ENCODE measurements around the gene SNRPA1. TPM values are rescaled to one million over a fixed set of nuclear protein-coding genes. Genes with fewer than 3 reads are reported as not detected.

Gene SNRPA1
- total and polyA plus RNA-seq, 7 experiments from 2014 or later: 59.6 to 212 (median 90.1) TPM

DNA sequence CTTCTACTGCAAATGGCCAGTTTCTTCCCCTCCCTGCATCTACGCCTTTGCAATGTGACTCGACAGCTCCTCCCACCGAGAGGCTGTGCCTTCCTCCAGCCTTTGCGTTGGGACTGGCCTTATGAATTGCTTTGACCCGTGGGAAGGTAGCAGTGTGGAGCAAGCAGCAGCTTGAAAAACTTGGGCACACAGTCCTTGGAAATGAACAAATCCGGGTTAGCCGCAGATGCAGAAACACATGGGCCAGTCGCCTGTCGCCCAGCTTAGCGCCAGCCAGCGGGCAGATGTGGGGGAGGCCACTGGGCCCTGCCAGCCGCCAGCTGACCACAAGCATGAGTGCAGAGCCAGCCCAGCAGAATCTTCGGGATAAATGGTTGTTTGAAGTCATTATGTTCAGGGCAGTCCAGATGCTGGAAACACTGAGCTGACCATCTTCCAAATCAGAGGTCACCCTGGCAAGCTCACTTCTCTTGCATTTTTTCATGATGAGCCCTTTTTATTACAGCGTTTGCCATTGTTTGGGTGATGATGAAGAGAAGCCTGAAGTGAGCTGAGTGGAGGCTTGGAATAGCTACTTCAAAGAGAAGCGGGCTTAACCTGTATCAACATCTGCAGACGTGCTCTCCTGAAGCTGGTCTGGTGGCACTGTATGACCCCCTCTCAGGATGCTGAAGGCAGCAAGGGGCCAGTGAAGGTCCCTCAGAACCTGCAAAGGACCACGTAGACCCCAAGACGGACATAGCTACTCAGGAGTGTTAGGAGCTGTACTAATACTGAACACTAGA lies 27.5 kb downstream of the SNRPA1 start:
- ATAC-seq (no peak), DNase-seq (no peak)
- Mint-ChIP-seq H3K9me3 (no peaks in the 10 kb centered on the region), H3K4me1 (peaks cover 0 to 10% (median 0%) of the 10 kb centered on the region in 7 donors), H3K36me3 (peaks cover 0 to 21% (median 7%) of the 10 kb centered on the region in 5 donors), H3K27ac (peak overlapping the region in 1 of 9 donors; percentile 48), H3K27me3 (no peaks in the 10 kb centered on the region), H3K4me3 (no peak overlapping the region)
- H3K36me3 ChIP-seq (ENCODE audit: control insufficient read depth in 2 of 3, insufficient read depth in 3 of 3, low read length in 3 of 3): peaks cover 11 to 31% (median 14%) of the 10 kb centered on the region in 3 experiments
- ChIA-PET CTCF (interaction anchor here (1.0 to 1.3 kb wide), 2 partner anchors 9 to 918 kb away, joined by 3 to 5 read pairs; no protein-coding TSS in a partner anchor), POLR2A (no interaction called here)
- H3K9me3 ChIP-seq (ENCODE audit: control insufficient read depth in 2 of 3, low read length in 3 of 3): no peaks in the 10 kb centered on the region
- intact Hi-C loops (cut with micrococcal nuclease): no loop called here
- H3K27ac ChIP-seq (ENCODE audit: low read depth, low read length): no peak overlapping the region
- no peaks in the 10 kb centered on the region for H3K4me1 ChIP-seq (ENCODE audit: control insufficient read depth in 2 of 2, insufficient read depth in 2 of 2, low read length in 2 of 2)
- no peak overlapping the region for H3K4me3 ChIP-seq (ENCODE audit: low read length)
- no peaks in the 10 kb centered on the region for H3K27me3 ChIP-seq (ENCODE audit: control insufficient read depth in 2 of 2, insufficient read depth in 2 of 2, low read length in 2 of 2)

DNA sequence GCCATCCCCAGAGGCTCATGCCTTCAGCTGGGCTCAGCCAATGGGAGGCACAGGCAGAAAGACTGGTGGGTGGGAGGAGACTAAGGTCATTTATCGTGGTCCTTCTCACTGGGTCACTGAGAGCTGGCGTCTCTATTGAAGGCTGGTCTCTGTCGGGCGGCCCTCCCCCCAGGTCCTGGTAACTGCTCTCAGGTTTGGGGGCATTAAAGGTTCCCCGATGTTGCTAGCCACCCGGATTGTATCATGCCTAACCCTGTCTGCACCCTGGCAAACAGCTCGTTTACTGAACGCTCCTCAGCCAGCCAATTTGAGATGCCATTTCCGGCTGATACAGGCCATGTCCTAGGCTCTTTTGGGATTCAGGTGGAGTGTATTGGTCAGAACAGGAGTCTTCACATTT lies 28.3 kb downstream of the SNRPA1 start:
- Histone ChIP-seq H3K27ac (ENCODE audit: low read depth, low read length) (no peak overlapping the region), H3K9me3 (ENCODE audit: control insufficient read depth in 2 of 3, low read length in 3 of 3) (no peaks in the 10 kb centered on the region), H3K4me3 (ENCODE audit: low read length) (no peak overlapping the region), H3K27me3 (ENCODE audit: control insufficient read depth in 2 of 2, insufficient read depth in 2 of 2, low read length in 2 of 2) (no peaks in the 10 kb centered on the region), H3K36me3 (ENCODE audit: control insufficient read depth in 2 of 3, insufficient read depth in 3 of 3, low read length in 3 of 3) (peaks cover 7 to 25% (median 12%) of the 10 kb centered on the region in 3 experiments), H3K4me1 (ENCODE audit: control insufficient read depth in 2 of 2, insufficient read depth in 2 of 2, low read length in 2 of 2) (no peaks in the 10 kb centered on the region)
- ChIA-PET CTCF (no interaction called here), POLR2A (no interaction called here)
- H3K9me3 Mint-ChIP-seq: no peaks in the 10 kb centered on the region
- peaks cover 0 to 10% (median 0%) of the 10 kb centered on the region in 7 donors for H3K4me1 Mint-ChIP-seq
- DNase-seq (no peak), ATAC-seq (no peak)
- H3K36me3 Mint-ChIP-seq: peaks cover 0 to 16% (median 7%) of the 10 kb centered on the region in 5 donors
- peak overlapping the region in 1 of 9 donors; percentile 14 for H3K27ac Mint-ChIP-seq
- intact Hi-C loops (cut with micrococcal nuclease): no loop called here
- H3K27me3 Mint-ChIP-seq: no peaks in the 10 kb centered on the region
- no peak overlapping the region for H3K4me3 Mint-ChIP-seq

DNA sequence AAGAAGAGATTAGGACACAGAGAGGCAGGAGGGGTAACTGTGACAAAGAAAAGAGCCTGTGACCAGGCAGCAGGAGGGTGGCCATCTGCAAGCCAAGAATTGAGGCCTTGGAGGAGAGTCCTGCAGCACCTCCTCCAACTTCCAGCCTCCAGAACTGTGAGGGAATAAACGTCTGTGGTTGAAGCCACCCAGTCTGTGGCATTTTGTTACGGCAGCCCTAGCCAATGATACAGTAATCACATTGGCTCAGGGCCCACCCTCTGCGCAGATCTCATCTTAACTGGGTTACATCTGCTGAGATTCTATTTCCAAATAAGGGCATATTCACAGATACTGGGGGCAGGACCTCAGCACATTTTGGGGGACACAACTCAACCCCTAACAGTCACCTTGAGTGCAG lies 29.0 kb downstream of the SNRPA1 start:
- ChIA-PET CTCF (no interaction called here), POLR2A (interaction anchor here (0.7 kb wide), 1 partner anchor 1908 kb away, joined by 3 read pairs; no protein-coding TSS in a partner anchor)
- Mint-ChIP-seq H3K9me3 (no peaks in the 10 kb centered on the region), H3K4me1 (peaks cover 0 to 10% (median 0%) of the 10 kb centered on the region in 7 donors), H3K27me3 (no peaks in the 10 kb centered on the region), H3K27ac (no peak overlapping the region), H3K4me3 (no peak overlapping the region), H3K36me3 (peaks cover 0 to 12% (median 0%) of the 10 kb centered on the region in 5 donors)
- DNase-seq: no peak
- Histone ChIP-seq H3K4me3 (ENCODE audit: low read length) (no peak overlapping the region), H3K27me3 (ENCODE audit: control insufficient read depth in 2 of 2, insufficient read depth in 2 of 2, low read length in 2 of 2) (no peaks in the 10 kb centered on the region), H3K9me3 (ENCODE audit: control insufficient read depth in 2 of 3, low read length in 3 of 3) (no peaks in the 10 kb centered on the region), H3K36me3 (ENCODE audit: control insufficient read depth in 2 of 3, insufficient read depth in 3 of 3, low read length in 3 of 3) (peaks cover 0 to 17% (median 4%) of the 10 kb centered on the region in 3 experiments), H3K27ac (ENCODE audit: low read depth, low read length) (no peak overlapping the region), H3K4me1 (ENCODE audit: control insufficient read depth in 2 of 2, insufficient read depth in 2 of 2, low read length in 2 of 2) (no peaks in the 10 kb centered on the region)
- intact Hi-C loops (cut with micrococcal nuclease): no loop called here
- ATAC-seq: no peak

DNA sequence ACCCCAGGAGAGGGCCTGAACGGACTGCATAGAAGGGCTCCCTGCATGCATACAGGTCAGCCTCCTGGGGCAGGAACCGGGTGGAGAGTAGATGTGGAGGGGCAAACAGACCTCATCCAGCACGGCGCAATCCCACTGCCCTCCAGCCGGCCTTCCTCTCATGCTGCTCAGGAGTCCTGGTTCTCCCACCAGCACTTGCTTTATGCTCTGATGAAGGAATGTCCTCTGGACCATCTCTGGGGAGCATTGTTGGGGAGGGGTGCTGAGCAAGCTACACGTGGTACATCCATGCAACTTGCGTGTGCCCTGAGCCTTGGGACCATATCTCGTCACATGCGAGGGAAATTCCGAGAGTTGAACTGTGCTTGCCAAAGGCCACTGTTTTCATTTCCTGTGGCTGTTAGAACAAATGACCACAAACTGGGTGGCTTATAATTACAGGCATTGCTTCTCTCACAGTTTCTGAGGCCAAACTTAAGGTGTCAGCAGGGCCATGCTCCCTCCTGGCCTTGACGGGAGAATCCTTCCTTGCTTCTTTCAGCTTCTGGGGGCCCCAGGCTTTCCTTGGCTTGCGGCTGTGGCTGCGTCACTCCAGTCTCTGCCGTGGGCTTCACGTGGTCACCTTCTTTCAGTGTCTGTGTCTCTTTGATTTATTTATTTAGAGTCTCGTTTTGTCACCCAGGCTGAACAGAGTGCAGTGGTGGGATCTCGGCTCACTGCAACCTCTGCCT lies 30.0 kb downstream of the SNRPA1 start:
- ATAC-seq: no peak
- H3K36me3 Mint-ChIP-seq: peaks cover 0 to 12% (median 0%) of the 10 kb centered on the region in 5 donors
- POLR2A ChIA-PET: no interaction called here

DNA sequence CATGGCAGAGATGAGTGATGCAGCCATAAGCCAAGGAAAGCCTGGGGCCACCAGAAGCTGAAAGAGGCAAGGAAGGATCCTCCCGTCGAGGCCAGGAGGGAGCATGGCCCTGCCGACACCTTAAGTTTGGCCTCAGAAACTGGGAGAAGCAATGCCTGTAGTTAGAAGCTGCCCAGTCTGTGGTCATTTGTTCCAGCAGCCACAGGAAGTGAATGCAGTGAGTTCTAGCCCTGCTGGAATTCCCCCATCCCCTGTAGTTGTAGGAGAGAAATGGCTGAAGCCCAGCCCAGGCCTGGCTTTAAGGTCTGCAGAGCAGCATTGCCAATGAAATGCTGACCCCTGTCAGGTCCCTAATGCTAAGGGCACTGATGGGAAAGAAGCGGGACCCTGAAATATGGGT lies 31.0 kb downstream of the SNRPA1 start:
- DNase-seq (no peak), ATAC-seq (no peak)
- no peak overlapping the region for H3K27ac ChIP-seq (ENCODE audit: low read depth, low read length)
- ChIA-PET CTCF (interaction anchor here (0.5 kb wide), 1 partner anchor 8 kb away, joined by 3 read pairs; no protein-coding TSS in a partner anchor), POLR2A (no interaction called here)
- H3K4me3 Mint-ChIP-seq: no peak overlapping the region
- H3K27ac Mint-ChIP-seq: no peak overlapping the region
- H3K4me1 Mint-ChIP-seq: peaks cover 0 to 10% (median 0%) of the 10 kb centered on the region in 7 donors
- H3K36me3 Mint-ChIP-seq: peaks cover 0 to 3% (median 0%) of the 10 kb centered on the region in 5 donors
- no peaks in the 10 kb centered on the region for H3K27me3 ChIP-seq (ENCODE audit: control insufficient read depth in 2 of 2, insufficient read depth in 2 of 2, low read length in 2 of 2)
- peaks cover 0 to 15% (median 5%) of the 10 kb centered on the region in 5 donors for H3K27me3 Mint-ChIP-seq
- intact Hi-C loops (cut with micrococcal nuclease): no loop called here
- H3K9me3 Mint-ChIP-seq: no peaks in the 10 kb centered on the region
- no peaks in the 10 kb centered on the region for H3K4me1 ChIP-seq (ENCODE audit: control insufficient read depth in 2 of 2, insufficient read depth in 2 of 2, low read length in 2 of 2)
- no peaks in the 10 kb centered on the region for H3K36me3 ChIP-seq (ENCODE audit: control insufficient read depth in 2 of 3, insufficient read depth in 3 of 3, low read length in 3 of 3)
- H3K9me3 ChIP-seq (ENCODE audit: control insufficient read depth in 2 of 3, low read length in 3 of 3): no peaks in the 10 kb centered on the region
- H3K4me3 ChIP-seq (ENCODE audit: low read length): no peak overlapping the region

More for the DNA sequence above, 30.0 kb downstream of the SNRPA1 start:
- no peak for DNase-seq
- Histone ChIP-seq H3K4me1 (ENCODE audit: control insufficient read depth in 2 of 2, insufficient read depth in 2 of 2, low read length in 2 of 2) (no peaks in the 10 kb centered on the region), H3K4me3 (ENCODE audit: low read length) (no peak overlapping the region), H3K27ac (ENCODE audit: low read depth, low read length) (no peak overlapping the region), H3K27me3 (ENCODE audit: control insufficient read depth in 2 of 2, insufficient read depth in 2 of 2, low read length in 2 of 2) (no peaks in the 10 kb centered on the region), H3K9me3 (ENCODE audit: control insufficient read depth in 2 of 3, low read length in 3 of 3) (no peaks in the 10 kb centered on the region), H3K36me3 (ENCODE audit: control insufficient read depth in 2 of 3, insufficient read depth in 3 of 3, low read length in 3 of 3) (peaks cover 0 to 8% (median 0%) of the 10 kb centered on the region in 3 experiments)
- Mint-ChIP-seq H3K27me3 (peaks cover 0 to 7% (median 2%) of the 10 kb centered on the region in 5 donors), H3K4me1 (peaks cover 0 to 10% (median 0%) of the 10 kb centered on the region in 7 donors), H3K9me3 (no peaks in the 10 kb centered on the region), H3K27ac (no peak overlapping the region), H3K4me3 (no peak overlapping the region)
- CTCF ChIA-PET: no interaction called here
- intact Hi-C loops (cut with micrococcal nuclease): no loop called here

DNA sequence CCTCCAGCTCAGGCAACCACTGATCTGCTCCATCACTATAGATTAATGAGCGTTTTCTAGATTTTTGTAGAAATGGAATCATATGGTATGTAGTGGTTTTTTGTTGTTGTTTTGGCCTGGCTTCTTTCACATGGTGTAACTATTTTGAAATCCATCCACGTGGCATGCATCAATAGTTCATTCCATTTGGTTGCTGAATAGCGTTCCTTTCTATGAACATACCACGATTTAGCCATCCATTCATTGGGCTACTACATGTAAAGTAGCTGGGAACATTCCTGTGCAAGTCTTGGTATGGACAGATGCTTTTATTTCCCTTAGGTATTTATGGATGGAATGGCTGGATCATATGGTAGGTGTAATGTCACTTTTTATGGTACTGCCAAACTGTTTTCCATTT lies 32.5 kb downstream of the SNRPA1 start:
- no peak overlapping the region for H3K27ac Mint-ChIP-seq
- ChIA-PET CTCF (interaction anchor here (1.0 kb wide), 1 partner anchor 254 kb away, joined by 4 read pairs; no protein-coding TSS in a partner anchor), POLR2A (no interaction called here)
- H3K4me1 Mint-ChIP-seq: peaks cover 0 to 10% (median 0%) of the 10 kb centered on the region in 7 donors
- ATAC-seq (no peak), DNase-seq (no peak)
- no peaks in the 10 kb centered on the region for H3K9me3 Mint-ChIP-seq
- intact Hi-C loops (cut with micrococcal nuclease): no loop called here
- no peak overlapping the region for H3K4me3 ChIP-seq (ENCODE audit: low read length)
- peaks cover 0 to 20% (median 10%) of the 10 kb centered on the region in 5 donors for H3K27me3 Mint-ChIP-seq
- H3K36me3 Mint-ChIP-seq: no peaks in the 10 kb centered on the region
- H3K27ac ChIP-seq (ENCODE audit: low read depth, low read length): no peak overlapping the region
- no peak overlapping the region for H3K4me3 Mint-ChIP-seq
- no peaks in the 10 kb centered on the region for H3K4me1 ChIP-seq (ENCODE audit: control insufficient read depth in 2 of 2, insufficient read depth in 2 of 2, low read length in 2 of 2)
- H3K9me3 ChIP-seq (ENCODE audit: control insufficient read depth in 2 of 3, low read length in 3 of 3): no peaks in the 10 kb centered on the region
- no peaks in the 10 kb centered on the region for H3K36me3 ChIP-seq (ENCODE audit: control insufficient read depth in 2 of 3, insufficient read depth in 3 of 3, low read length in 3 of 3)
- H3K27me3 ChIP-seq (ENCODE audit: control insufficient read depth in 2 of 2, insufficient read depth in 2 of 2, low read length in 2 of 2): no peaks in the 10 kb centered on the region
